ENCODE data around the gene MAFB.

The MAFB gene

DNA sequence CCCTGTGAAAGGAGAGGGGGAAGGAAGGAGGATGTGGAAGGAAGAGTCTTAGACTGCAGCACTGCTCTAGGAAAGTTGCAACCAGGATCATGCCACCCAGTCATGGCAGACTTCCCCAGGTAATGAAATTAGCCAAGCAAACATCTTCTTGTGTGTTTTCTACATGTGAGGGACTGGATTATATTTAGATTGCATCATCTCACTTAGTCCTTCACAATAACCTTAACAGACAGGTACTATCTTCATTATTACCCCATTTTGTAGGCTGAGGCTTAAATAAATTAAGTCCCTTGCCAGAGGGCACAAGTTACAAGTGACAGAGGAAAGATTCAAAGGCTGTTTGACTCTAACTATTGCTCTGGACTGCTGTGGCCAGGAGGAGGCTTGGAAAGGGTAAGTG is 9.7 kb upstream of the MAFB start:
- no peak for DNase-seq

DNA sequence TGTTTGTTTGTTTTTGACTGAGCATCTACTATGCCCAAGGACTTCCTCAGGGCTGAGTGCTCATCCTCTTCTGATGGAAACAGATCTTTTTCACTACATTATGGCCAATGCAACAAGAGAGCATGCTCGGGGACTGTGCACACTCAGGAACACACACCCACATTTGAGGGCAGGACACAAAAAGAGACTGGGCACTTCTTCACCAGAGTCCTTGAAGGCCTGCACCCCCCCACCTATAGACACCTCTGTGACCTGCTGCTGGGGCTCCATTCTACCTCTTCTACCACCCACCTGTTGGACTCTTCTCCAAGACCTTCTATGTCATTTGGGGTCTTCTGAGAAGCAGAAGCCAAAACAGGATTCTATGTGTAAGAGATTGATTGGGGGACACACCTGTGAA is 9.2 kb upstream of the MAFB start:
- DNase-seq: no peak

- no peak for DNase-seq
Observed at GRCh38 chr20:40697541-40697940, 8.5 kb upstream of the MAFB start.

DNA sequence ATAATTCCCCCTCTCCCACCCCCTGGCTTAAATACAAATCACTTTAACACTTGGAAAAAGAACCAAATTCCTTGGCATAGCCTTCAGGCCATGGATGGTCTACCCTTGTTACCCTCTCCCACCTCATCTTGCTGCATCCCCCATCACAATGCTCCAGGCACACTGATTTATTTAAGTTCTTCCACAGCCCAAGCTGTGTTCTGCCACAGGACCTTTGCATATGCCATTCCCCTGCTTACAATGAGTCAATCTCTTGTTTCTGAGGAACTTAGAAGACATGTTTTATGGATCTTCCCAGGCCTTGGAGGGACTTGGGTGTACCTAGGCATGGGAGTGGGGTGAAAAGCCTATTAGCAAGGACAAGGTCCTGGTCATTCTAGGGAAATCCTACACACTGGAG is 6.2 kb upstream of the MAFB start:
- DNase-seq: no peak

- no peak for DNase-seq
Observed at GRCh38 chr20:40694246-40694645, 5.2 kb upstream of the MAFB start.

DNA sequence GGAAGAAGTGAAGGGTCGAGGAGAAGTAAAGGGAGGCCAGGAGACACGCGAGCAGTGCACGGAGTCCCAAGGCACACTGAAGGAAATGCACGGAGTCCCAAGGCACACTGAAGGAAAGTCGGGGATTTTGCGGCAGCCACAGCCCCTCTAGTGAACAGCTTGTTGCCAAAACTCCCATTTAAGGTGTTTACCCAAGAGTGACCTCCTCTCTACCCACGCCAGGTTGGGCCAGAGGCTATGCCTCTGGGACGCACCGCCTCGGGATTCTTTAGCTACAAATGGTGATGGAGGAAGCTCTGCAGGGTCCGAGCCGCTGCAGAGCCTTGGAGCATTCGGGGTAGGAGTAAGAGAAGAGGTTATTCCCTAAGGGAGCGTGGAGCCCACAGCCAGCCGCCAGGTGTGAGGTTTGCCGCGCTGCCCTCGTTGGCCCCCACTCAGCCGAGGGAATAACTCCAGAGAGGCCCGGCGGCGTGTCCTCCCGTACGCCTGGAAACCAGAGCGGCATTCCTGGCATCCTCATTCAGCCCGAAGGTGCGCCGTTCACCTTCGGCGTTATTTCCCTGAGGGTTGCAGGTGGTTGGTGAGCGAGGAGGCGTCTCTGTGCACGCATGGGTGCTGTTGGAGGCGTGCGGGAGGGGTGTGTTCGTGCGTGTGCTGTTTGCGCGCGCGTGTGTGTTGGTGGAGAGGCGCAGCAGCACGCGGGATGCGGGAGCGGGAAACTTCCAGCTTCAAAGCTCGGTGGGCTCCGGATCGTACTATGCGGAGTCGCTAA is 3.4 kb upstream of the MAFB start:
- no peak for DNase-seq

DNA sequence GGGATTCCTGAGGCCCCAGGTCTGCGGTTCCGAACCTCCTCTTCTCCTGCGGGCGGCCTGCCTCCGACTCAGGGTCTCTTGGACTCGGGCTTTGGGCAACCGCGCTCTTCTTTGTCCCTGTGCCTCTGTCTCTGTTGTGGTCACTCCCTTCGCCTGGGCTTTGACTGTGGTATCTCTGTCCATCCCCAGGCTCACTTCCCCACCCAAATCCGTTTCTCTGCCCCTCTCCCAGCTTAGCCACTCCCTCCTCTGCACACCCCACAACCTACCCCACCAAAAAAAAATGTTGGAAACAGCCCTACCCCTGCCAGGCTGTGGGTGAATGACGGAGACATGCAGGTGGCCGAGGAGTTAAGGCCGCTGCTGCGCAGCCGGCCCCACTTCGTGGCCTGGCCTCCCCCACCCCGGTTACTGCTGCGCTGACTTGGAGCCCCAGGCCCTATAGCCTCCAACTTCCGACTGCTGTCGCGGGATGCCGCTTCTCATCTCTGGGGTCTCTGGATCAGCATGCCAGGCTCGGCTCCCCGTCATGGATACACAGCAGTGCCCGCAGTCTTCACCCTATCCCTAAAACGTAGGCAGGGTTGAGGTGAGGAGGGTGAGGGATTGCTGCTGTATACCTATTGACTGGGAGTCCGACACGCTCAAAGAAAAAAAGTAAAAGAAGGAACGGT is 2.7 kb upstream of the MAFB start:
- DNase-seq: no peak

DNA sequence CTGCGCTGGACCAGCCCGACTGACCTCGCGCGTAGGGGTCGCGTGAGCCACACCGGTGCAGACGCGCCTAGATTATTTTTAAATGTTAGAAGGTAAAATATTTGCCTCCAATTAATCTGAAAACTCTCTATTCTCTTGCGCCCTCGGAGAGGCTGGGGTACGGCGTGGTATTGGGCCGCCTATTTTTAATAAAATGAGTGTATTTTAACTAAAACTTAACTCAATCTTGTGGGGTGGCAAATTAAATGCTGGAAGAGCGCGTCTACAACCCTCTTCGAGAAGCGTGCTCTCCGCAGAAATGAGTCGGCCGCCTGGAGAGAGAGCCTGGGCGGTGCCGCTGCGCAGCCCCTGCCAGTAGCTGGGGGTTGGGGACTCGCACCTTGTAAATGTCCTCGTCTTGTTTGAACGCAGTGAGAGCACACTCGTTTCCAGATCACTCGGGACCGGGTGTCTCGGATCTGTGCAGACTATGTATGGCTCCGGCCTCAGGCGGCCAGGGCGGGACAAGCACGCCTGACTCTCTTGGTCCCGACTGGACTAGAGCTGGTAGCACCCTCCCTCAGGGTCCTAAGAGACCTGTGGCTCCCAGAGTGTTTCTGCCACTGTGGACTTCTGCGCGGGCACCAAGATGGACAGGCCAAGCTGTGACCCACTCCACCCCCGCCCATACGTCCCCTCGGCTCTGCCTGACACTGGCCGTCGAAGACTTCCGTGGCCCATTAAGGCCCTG is 2.0 kb upstream of the MAFB start:
- no peak for DNase-seq

DNA sequence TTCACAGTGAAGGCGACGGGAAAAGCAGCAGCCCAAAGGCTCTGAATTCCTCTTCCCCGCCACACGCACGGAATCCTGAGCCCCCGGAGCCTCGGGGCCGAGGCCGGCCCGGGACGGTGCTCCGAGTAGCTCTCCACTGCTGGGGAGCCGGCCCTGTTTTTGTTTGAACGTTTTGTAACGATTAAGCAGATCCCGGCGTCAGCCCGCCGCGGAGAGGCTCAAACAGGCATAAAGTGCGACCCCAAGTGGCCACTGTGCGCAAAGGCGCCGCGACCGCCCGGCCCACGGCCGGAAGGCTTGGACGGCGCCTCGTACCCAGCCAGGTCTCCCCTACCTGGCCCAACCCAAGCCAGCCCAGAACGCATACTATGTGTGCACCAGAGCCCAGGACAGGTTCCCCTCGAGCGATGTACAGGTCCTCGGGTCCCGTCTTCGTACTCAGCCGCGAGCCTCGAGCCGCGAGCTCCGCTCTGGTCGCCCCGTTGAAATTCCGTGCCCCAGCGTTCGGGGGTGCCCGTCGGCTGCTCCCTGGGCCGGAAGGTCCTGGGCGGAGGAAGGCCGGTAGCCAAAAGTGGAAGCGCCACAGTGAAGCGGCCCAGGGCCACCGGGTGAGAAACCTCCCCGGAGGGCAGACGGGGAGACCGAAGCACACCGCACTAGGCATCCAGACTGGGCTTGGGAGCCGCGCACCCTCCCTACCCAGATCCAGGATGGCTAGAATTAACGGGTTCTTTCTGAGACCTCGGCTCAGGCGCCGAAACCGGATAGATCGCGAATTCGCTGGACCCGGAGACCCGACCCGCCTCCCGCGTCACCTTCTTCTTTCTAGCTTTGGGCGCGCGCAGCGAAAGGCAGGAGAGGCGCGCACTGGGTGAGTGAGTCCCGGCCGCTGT is 1.2 kb upstream of the MAFB start:
- DNase-seq: peak; percentile 41

DNA sequence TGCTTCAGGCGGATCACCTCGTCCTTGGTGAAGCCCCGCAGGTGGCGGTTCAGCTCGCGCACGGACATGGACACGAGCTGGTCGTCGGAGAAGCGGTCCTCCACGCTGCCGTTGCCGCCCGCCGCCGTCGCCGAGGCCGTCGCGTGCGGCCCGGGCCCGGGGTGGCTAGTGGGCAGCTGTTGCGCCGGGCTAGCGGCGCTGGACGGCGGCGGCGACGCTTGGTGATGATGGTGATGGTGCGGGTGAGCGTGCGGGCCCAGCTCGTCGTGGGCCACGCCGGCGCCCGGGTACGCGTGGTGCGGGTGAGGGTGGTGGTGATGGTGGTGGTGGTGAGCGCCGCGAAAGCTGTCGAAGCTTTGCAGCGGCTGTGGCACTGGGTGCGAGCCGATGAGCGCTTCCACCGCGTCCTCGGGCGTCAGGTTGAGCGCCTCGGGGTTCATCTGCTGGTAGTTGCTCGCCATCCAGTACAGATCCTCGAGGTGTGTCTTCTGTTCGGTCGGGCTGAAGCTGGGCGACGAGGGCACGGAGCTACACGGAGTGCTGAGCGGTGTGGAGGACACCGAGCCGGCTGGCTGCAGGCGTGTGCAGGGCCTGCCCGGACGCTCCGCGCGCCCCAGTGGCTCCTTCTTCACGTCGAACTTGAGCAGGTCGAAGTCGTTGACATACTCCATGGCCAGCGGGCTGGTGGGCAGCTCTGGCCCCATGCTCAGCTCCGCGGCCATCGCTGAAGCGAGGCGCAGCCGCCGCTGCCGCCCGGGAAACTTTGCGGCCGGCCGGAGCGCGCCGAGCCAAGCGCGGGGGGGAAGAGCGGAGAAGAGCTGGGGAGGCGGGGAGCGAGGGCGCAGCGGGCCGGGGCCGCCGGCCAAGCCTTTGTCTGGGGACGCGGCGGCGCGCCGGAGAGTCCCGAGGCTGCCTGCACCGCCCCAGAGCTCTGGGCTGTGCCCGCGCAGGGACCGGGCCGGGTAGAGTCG is 622 bp downstream of the MAFB start:
- no peak for DNase-seq

- DNase-seq: no peak
Observed at GRCh38 chr20:40687384-40688128, 1.5 kb downstream of the MAFB start.

DNA sequence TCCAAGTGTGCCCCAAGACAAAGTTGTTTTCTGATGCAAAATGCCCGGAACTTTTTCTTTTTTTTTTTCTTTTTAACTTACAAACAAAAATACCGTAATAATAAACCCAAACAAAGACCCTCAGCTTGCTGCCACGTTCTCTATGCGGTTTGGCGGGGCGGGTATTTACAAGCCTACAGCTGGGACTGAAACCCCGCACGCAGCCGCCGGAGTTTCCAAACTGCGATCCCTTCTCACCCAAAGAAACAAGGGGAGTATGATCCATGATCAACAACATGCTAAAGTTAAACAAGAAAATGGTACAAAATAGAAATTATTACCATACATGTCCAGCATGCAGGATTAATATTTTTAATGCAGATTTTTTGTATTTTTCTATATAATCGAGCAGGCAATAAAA is 2.1 kb downstream of the MAFB start:
- no peak for DNase-seq

DNA sequence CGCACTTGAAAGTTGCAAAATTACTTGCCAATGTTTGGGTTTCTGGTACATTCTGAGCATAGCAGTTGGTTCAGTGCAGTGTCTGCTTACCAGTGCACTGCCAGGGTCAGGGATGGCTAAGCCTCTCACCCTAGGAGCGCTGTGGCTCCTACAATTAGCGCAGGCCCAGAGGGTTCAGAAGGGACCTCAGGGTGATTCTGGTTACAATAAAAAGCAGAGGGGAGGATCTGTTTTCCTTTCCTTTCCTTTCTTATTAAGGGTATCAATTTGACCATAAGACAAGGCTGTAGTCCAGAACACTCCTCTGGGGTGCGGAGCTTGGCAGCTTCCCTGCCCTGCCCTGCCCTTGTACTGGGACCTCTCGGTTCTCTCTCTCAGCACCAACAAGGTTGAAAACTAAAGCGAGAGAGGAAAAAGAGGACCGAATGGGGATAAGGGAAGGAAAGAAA is 2.6 kb downstream of the MAFB start:
- no peak for DNase-seq

GRCh38 chr20:40685349-40685748 is 3.7 kb downstream of the MAFB start:
- no peak for DNase-seq

- DNase-seq: no peak
Observed at GRCh38 chr20:40683894-40684268, 5.2 kb downstream of the MAFB start.

- DNase-seq: no peak
Observed at GRCh38 chr20:40683221-40683893, 5.7 kb downstream of the MAFB start.

DNA sequence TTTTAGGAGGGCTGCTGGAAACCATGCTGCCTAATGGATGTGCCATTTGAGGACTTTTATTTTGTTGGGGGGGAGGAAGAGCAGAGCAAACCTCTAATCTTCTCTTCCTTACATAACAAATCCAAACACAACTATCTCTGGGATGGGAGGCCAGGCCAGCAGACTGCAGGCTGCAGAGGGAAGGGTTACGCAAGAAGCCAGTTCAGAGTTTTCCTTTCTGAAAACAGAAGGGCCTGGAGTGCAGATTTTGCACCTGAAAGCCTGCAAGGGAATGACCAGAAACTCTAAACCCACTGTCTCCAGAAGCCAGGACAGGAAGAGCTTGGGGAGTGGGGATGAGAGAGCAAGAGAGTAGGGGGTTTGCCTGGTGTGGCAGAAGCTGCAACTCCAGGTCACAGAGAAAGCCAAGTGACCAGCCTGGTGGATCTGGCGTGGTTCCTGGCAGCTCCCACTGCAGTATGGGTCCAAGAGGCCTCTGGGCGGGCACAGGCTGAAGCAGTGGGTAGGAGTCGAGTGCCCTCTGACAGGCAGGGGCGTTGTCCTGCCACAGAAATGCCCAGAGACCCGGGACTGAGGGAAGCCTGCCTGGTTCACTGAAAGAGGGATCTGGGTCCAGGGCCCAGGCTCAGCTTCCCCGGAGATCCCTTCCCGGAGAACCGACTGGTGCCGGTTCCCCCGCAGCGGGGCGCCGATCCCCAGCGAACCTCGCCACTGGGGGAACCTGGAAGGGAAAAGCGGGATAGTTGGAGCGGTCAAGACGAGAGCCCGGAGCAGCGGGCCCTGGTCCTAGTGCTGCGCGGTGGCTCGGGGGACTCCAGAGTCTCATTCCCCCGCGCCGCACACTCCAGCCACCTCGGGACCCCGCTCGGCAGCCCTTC is 6.7 kb downstream of the MAFB start:
- no peak for DNase-seq

DNA sequence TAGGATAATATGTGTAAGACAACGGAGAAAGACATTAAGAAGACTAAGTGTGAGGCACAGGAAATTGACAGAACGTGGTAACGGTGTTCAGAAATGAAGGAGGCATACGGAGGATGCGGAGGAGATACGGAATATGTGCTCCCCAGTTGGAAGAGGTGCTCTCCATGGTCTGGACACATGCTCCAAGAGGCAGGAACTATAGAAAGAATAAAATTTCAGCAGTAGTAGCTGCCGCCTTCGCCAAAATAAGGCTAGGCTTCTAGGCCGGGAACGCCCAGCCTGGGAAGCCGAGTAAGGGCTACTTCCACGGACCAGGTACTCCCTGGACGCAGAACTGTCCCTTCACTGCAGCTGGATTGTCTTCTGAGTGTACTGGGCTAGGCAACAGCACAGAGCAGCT is 7.4 kb downstream of the MAFB start:
- DNase-seq: no peak

- no peak for DNase-seq
Observed at GRCh38 chr20:40681165-40681564, 7.9 kb downstream of the MAFB start.
